Measurements from ENCODE around the gene WDCP. TPM values are rescaled to one million over a fixed set of nuclear protein-coding genes. Genes with fewer than 3 reads are reported as not detected.

WDCP gene
- total and polyA plus RNA-seq, 9 donors, result 3.8 to 16.0 (median 11.5) TPM

DNA sequence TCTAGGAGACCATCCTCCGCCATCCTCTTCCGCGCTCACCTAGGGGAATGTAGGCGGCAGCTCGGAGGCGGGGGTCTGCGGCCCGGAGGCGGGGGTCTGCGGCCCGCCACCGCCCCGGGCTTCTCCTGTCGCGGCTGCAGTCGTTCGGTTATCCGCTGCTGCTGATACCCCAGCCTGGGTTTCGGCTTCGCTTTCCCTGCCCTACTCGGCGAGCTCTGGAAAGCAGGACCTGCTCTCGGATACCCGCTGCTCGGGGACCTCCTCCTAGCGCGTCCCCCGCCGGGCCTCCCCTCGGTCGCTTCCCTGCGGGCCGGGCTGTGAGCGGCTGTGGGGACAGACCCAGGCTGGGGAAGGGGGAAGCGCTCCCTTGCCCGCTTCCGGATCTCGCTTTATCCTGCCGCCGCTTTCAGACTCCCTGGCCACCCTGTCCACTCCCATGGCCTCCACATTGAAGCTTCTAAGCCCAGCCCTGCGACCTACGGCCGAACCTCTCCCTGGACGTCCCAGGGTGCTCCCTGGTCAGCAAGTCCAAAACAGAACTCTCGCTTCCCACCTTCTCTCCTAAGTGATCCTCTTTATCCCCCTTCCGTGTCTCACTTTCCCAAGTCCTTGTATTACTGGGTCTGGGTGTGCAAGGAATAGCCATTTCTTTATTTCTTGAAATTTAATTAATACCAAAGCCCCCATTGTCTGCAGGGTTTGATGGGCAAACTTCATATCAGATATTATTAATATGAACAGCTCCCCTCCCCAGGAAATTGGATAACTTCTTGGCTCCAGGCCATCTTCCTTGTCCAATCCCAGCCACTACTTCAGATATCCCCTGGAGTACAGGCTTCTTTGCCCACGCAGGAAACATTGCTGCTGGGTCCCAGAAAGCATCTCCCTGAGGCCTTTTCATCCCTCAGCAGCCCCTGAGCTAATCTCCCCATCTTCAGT is 3.1 kb upstream of the WDCP start:
- WGBS, 3 donors, result 2 to 5% (median 4%) methylated on average over 32 to 47 of the region's 47 CpGs
- peaks cover 4% of the 10 kb centered on the region for H3K4me1 ChIP-seq (ENCODE audit: insufficient read depth)
- DNase-seq, result peak; percentile 23 to 51 (median 39)
- H3K27ac ChIP-seq, result peak overlapping the region; percentile 31 to 46
- H3K9me3 ChIP-seq, result no peaks in the 10 kb centered on the region
- H3K27me3 ChIP-seq, result no peaks in the 10 kb centered on the region
- no peak for TF ChIP-seq CTCF (IDR thresholded peaks at IDR 0.05)
- TF ChIP-seq EP300 (IDR thresholded peaks at IDR 0.05), result no peak
- TF ChIP-seq POLR2A (IDR thresholded peaks at IDR 0.05), result no peak
- intact Hi-C loops (cut with DNase I), result no loop called here
- H3K36me3 ChIP-seq, result no peaks in the 10 kb centered on the region
- H3K4me3 ChIP-seq, result peak overlapping the region; percentile 76

- Histone ChIP-seq H3K9me3 (no peaks in the 10 kb centered on the region), H3K4me3 (peak within 1 kb of the TSS; percentile 76), H3K27ac (peak within 1 kb of the TSS; percentile 31 to 46), H3K27me3 (no peaks in the 10 kb centered on the region), H3K36me3 (no peaks in the 10 kb centered on the region), H3K4me1 (ENCODE audit: insufficient read depth) (peaks cover 4% of the 10 kb centered on the region)
- 1% methylated on average over 22 to 52 of the region's 52 CpGs for WGBS, 3 donors
- TF ChIP-seq CTCF (IDR thresholded peaks at IDR 0.05) (no peak), EP300 (IDR thresholded peaks at IDR 0.05) (no peak), POLR2A (IDR thresholded peaks at IDR 0.05) (no peak)
- intact Hi-C loops (cut with DNase I), result no loop called here
- DNase-seq, result peak; percentile 48 to 66 (median 56)
Measured at GRCh38 chr2:24049485-24050021, 2.4 kb upstream of the WDCP start, which contains the start of gene FKBP1B. FKBP1B (plus strand) TSS chr2:24049741; CDS start chr2:24049850, 109 bp downstream.

GRCh38 chr2:24048769-24049484 is 1.7 kb upstream of the WDCP start:
- Histone ChIP-seq H3K27ac (no peak overlapping the region), H3K4me3 (peak overlapping the region; percentile 76), H3K27me3 (no peaks in the 10 kb centered on the region), H3K9me3 (no peaks in the 10 kb centered on the region), H3K36me3 (no peaks in the 10 kb centered on the region), H3K4me1 (ENCODE audit: insufficient read depth) (peaks cover 4% of the 10 kb centered on the region)
- intact Hi-C loops (cut with DNase I), result no loop called here
- 15 to 25% (median 21%) methylated on average over 23 of the region's 23 CpGs for WGBS, 3 donors
- no peak for DNase-seq
- TF ChIP-seq POLR2A (IDR thresholded peaks at IDR 0.05) (no peak), EP300 (IDR thresholded peaks at IDR 0.05) (no peak), CTCF (IDR thresholded peaks at IDR 0.05) (no peak)

DNA sequence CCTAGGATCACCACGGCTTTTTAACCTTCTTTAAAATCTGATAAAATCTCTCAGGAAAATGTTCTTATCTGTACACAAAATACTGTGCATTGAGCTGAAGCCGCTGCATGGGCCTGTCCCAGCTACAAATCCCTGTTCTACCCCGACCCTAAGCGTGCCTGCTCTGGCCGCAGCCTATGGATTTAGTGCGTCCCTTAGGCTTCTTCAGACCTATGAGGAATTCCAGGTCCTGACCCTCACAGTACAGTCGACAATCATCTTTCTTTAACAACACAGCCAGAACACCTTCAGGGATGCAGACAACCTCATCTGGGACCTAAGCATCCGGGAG is 477 bp upstream of the WDCP start:
- H3K27me3 ChIP-seq, result no peaks in the 10 kb centered on the region
- H3K36me3 ChIP-seq, result no peaks in the 10 kb centered on the region
- intact Hi-C loops (cut with DNase I), result no loop called here
- no peak overlapping the region for H3K27ac ChIP-seq
- DNase-seq, result no peak
- peaks cover 4% of the 10 kb centered on the region for H3K4me1 ChIP-seq (ENCODE audit: insufficient read depth)
- no peaks in the 10 kb centered on the region for H3K9me3 ChIP-seq
- no peak overlapping the region for H3K4me3 ChIP-seq
- WGBS, 3 donors, result 36 to 40% (median 38%) methylated on average over 8 of the region's 8 CpGs
- TF ChIP-seq CTCF (IDR thresholded peaks at IDR 0.05), result no peak
- TF ChIP-seq POLR2A (IDR thresholded peaks at IDR 0.05), result no peak
